PFSK-1 (cell line): Measurements from ENCODE around the gene HAPLN3.

ENCODE experiments used
- POLR2AphosphoS5 ChIP-seq: IDR thresholded peaks from 2 replicates; pipeline ENCODE4 v1.6.1; 2012; ENCODE audit warnings: low read depth, mild to moderate bottlenecking, control low read depth, low read length, moderate library complexity
- TAF1 ChIP-seq: IDR thresholded peaks from 2 replicates; pipeline ENCODE4 v1.6.1; 2012; ENCODE audit warnings: low read length, control low read depth, borderline replicate concordance; ENCODE audit not compliant: insufficient read depth

DNA sequence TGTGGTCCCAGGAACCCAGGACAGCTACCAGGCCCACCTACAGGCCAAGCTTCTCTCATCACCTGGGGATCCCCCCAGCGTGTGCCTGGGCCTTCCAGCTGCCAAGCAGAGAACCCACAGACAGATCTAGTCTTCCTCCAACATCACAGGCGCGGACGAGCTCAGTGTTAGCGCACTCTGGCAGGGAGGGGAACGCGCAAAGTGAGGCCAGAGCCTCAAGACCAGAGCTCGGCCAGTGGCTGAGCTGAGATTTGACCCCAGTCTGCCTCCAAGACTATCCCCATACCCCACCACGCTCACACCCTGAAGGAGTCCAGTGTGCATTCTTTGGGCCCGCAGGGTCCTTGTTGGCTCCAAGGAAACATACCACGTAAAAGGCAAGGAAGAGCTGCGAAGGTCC is 12.8 kb upstream of the HAPLN3 start:
- TF ChIP-seq POLR2AphosphoS5 (no peak), TAF1 (no peak)
